B cell (primary cell): ENCODE data around the gene DAB1. TPM values are rescaled to one million over a fixed set of nuclear protein-coding genes. Genes with fewer than 3 reads are reported as not detected.

ENCODE experiments used
- ATAC-seq: fragments of 200-7000 bp; cut with Tn5 transposase; one replicate; pipeline ENCODE4 v1.10.0; 2021; ENCODE audit warnings: low read depth, mild to moderate bottlenecking, moderate number of reproducible peaks, moderate library complexity
- CTCF ChIA-PET: fragments of 350-600 bp; sonication (Branson Sonifier 250); formaldehyde crosslinking; loops from one replicate; lab custom pipeline; 2021; ENCODE audit warnings: antibody characterized with exemption, inconsistent platforms; lab: Charles Lee
- POLR2A ChIA-PET: fragments of 350-600 bp; sonication (Branson Sonifier 250); formaldehyde crosslinking; loops from one replicate; lab custom pipeline; 2021; ENCODE audit warnings: antibody characterized with exemption; lab: Charles Lee
- DNase-seq: peaks from one replicate; pipeline ENCODE4 v3.0.0; 2013
- H2AFZ ChIP-seq: 2 replicates; pipeline ENCODE4 v1.6.1; 2012; ENCODE audit warnings: mild to moderate bottlenecking, low read depth, low read length; ENCODE audit not compliant: insufficient read depth, poor library complexity, severe bottlenecking
- H3K27ac ChIP-seq, 2 donors: 1 replicate in 1 of 2; 2 replicates in 1 of 2; pipeline ENCODE4 v1.5.1; 2012 to 2013; ENCODE audit warnings: low read length in 2 of 2, mild to moderate bottlenecking in 2 of 2, moderate library complexity in 1 of 2
- H3K27me3 ChIP-seq, 4 experiments: fragments of 200-600 bp in 1 of 4; sonication (generic) in 1 of 4; replicated peaks in 1 of 4; 1 replicate in 2 of 4; 2 replicates in 2 of 4; pipeline versions ENCODE4 v1.6.1 to v1.7.0; 2013 to 2016; ENCODE audit warnings: low read length in 3 of 4, mild to moderate bottlenecking in 2 of 4, mixed read lengths in 1 of 4, moderate library complexity in 1 of 4; ENCODE audit not compliant: insufficient read depth in 4 of 4, control insufficient read depth in 3 of 4; ENCODE audit errors: control extremely low read depth in 1 of 4
- H3K36me3 ChIP-seq, 2 experiments: replicated peaks in 1 of 2; 1 replicate in 1 of 2; 2 replicates in 1 of 2; pipeline versions ENCODE4 v1.6.1 to v1.7.1; 2013; ENCODE audit warnings: low read length in 1 of 2; ENCODE audit not compliant: insufficient read depth in 2 of 2, control insufficient read depth in 1 of 2; ENCODE audit errors: control extremely low read depth in 1 of 2, extremely low read depth in 1 of 2
- H3K4me1 ChIP-seq, 2 donors: fragments of 200-600 bp in 1 of 2; sonication (generic) in 1 of 2; 1 replicate in 1 of 2; 2 replicates in 1 of 2; pipeline versions ENCODE4 v1.5.1 to v1.6.1; 2013 to 2017; ENCODE audit warnings: low read length in 2 of 2; ENCODE audit not compliant: control insufficient read depth in 2 of 2, insufficient read depth in 2 of 2
- H3K4me2 ChIP-seq: replicated peaks from 2 replicates; pipeline ENCODE3; 2012; ENCODE audit warnings: mild to moderate bottlenecking, low read depth, low read length; ENCODE audit not compliant: poor library complexity, severe bottlenecking
- H3K4me3 ChIP-seq, 5 experiments: fragments of 200-600 bp in 1 of 5; sonication (generic) in 1 of 5; 1 replicate in 3 of 5; 2 replicates in 2 of 5; pipeline versions ENCODE4 v1.5.1 to v1.7.0; 2011 to 2016; ENCODE audit warnings: low read length in 4 of 5, mild to moderate bottlenecking in 4 of 5, low read depth in 2 of 5, control low read depth in 1 of 5, moderate library complexity in 1 of 5; ENCODE audit not compliant: insufficient read depth in 1 of 5; ENCODE audit errors: control extremely low read depth in 1 of 5, extremely low read depth in 1 of 5
- H3K79me2 ChIP-seq: fragments of 200-600 bp; sonication (generic); one replicate; pipeline ENCODE4 v1.6.0; 2016; ENCODE audit warnings: low read length; ENCODE audit not compliant: control insufficient read depth, insufficient read depth
- H3K9ac ChIP-seq: fragments of 200-600 bp; sonication (generic); 2 replicates; pipeline ENCODE4 v1.6.1; 2017; ENCODE audit warnings: mild to moderate bottlenecking, low read length, moderate library complexity
- H3K9me3 ChIP-seq, 3 donors: one replicate each; pipeline versions ENCODE4 v1.6.1 to v1.7.1; 2013; ENCODE audit warnings: low read length in 2 of 3; ENCODE audit not compliant: control insufficient read depth in 2 of 3, insufficient read depth in 1 of 3; ENCODE audit errors: control extremely low read depth in 1 of 3
- H4K20me1 ChIP-seq: 2 replicates; pipeline ENCODE4 v1.6.0; 2012; ENCODE audit warnings: mild to moderate bottlenecking, low read length; ENCODE audit not compliant: insufficient read depth, control insufficient read depth, poor library complexity, severe bottlenecking
- H3K27ac Mint-ChIP-seq: one replicate; pipeline ENCODE4 v1.8.0; 2021; ENCODE audit warnings: mixed read lengths
- H3K27me3 Mint-ChIP-seq: one replicate; pipeline ENCODE4 v1.8.0; 2021; ENCODE audit warnings: mixed read lengths
- H3K4me1 Mint-ChIP-seq: one replicate; pipeline ENCODE4 v1.8.0; 2021; ENCODE audit warnings: mixed read lengths
- H3K4me3 Mint-ChIP-seq: one replicate; pipeline ENCODE4 v1.8.0; 2021; ENCODE audit warnings: mixed read lengths
- H3K9me3 Mint-ChIP-seq: one replicate; pipeline ENCODE4 v1.8.0; 2022; ENCODE audit warnings: mixed read lengths; ENCODE audit not compliant: insufficient read depth
- CTCF ChIP-seq: fragments of 200-600 bp; IDR thresholded peaks from one replicate; pipeline ENCODE4 v1.8.0; 2022; ENCODE audit warnings: antibody characterized with exemption, mild to moderate bottlenecking
- EZH2 ChIP-seq: IDR thresholded peaks from 2 replicates; pipeline ENCODE4 v1.6.1; 2012; ENCODE audit warnings: borderline replicate concordance, low read depth, mild to moderate bottlenecking, moderate library complexity, low read length; ENCODE audit not compliant: insufficient read depth, poor library complexity, severe bottlenecking
- WGBS: methylation state at CpG from one replicate; pipeline ENCODE4 v1.1.5; 2013; ENCODE audit warnings: missing lambda C conversion rate; ENCODE audit not compliant: insufficient coverage; 5-methylcytosine and 5-hydroxymethylcytosine counted together
- intact Hi-C: fragments of 100-400 bp; cut with micrococcal nuclease; formaldehyde crosslinking; loops from one replicate; pipeline ENCODE4 v1.10.0; 2022
- polyA plus RNA-seq: library from polyadenylated mRNA; depleted of rRNA; stranded (reverse); fragments of >200 nt; gene quantifications from 2 replicates; pipeline ENCODE4 v1.2.3, GENCODE V29; 2012
- total RNA-seq, 2 donors: library from RNA; stranded (reverse); fragments of 120-200 nt in 1 of 2; gene quantifications; 1 replicate in 1 of 2; 2 replicates in 1 of 2; pipeline versions ENCODE4 v1.2.3 to v1.2.4, GENCODE V29; 2013 to 2022

The DAB1 gene
- total and polyA plus RNA-seq, 2 donors (not counting 1 experiment from before 2014, with no cell fraction given) = not detected

- intact Hi-C loops = no loop called here
- H2AFZ ChIP-seq = no peak overlapping the region
- no peak overlapping the region for H3K4me2 ChIP-seq
Measured at GRCh38 chr1:57468641-57469523, 45.0 kb upstream of the DAB1 start.

More at GRCh38 chr1:57468641-57469523, 45.0 kb upstream of the DAB1 start:
- DNase-seq (no peak), ATAC-seq (no peak)
- no peak overlapping the region for H3K4me3 ChIP-seq
- no peak overlapping the region for H3K9ac ChIP-seq
- H3K27ac Mint-ChIP-seq = no peak overlapping the region
- H3K79me2 ChIP-seq = no peaks in the 10 kb centered on the region
- CTCF ChIA-PET = no interaction called here
- H3K27me3 ChIP-seq = no peaks in the 10 kb centered on the region
- H3K36me3 ChIP-seq = no peaks in the 10 kb centered on the region
- H3K9me3 ChIP-seq = peaks cover 0 to 2% (median 0%) of the 10 kb centered on the region in 3 donors
- TF ChIP-seq CTCF (no peak), EZH2 (no peak)
- no peaks in the 10 kb centered on the region for H4K20me1 ChIP-seq
- H3K4me1 ChIP-seq = no peaks in the 10 kb centered on the region
- no CpG with 5 or more reads among the region's 2 CpGs for WGBS
- H3K9me3 Mint-ChIP-seq = no peaks in the 10 kb centered on the region
- no peaks in the 10 kb centered on the region for H3K4me1 Mint-ChIP-seq
- H3K27me3 Mint-ChIP-seq = no peaks in the 10 kb centered on the region
- POLR2A ChIA-PET = no interaction called here
- H3K27ac ChIP-seq = no peak overlapping the region
- H3K4me3 Mint-ChIP-seq = no peak overlapping the region
